Loucy (cell line): ENCODE measurements around the gene CASP9.

Experiments used
- CTCF ChIP-seq: fragments of 200-600 bp; sonication (generic); conservative IDR thresholded peaks from 2 replicates; pipeline ENCODE4 v1.5.1; 2014; ENCODE audit warnings: mild to moderate bottlenecking, antibody characterized with exemption, low read length
- EZH2phosphoT487 ChIP-seq: fragments of 200-600 bp; IDR thresholded peaks from 2 replicates; pipeline ENCODE4 v1.6.1; 2018; ENCODE audit warnings: antibody characterized with exemption, mild to moderate bottlenecking, moderate library complexity, borderline replicate concordance

- TF ChIP-seq CTCF = no peak
- no peak for TF ChIP-seq EZH2phosphoT487
Observed at GRCh38 chr1:15483971-15484370, 40.0 kb downstream of the CASP9 start.
